Hematopoietic multipotent progenitor cell treated with erythropoietin and hydrocortisone succinate and interleukin-3 and kit ligand, for 15 days (in vitro differentiated cells): ENCODE measurements around the gene AEN.
A peak's percentile ranks its signal among the peaks of the same experiment; 100 is the strongest.
"Not testable (repeated sequence)": the region's sequence is repeated elsewhere in the genome, so short reads cannot be mapped to it uniquely, and the experiment has no call there.

Experiments used
- DNase-seq: peaks from one replicate; pipeline ENCODE4 v3.0.0-alpha.2; 2015; ENCODE audit warnings: low spot score

The AEN gene

GRCh38 chr15:88630798-88631463 lies 9.8 kb downstream of the AEN start:
- no peak for DNase-seq

GRCh38 chr15:88631464-88632028 lies 10.4 kb downstream of the AEN start:
- DNase-seq: no peak

GRCh38 chr15:88632797-88633196 lies 11.7 kb downstream of the AEN start:
- not testable (repeated sequence) for DNase-seq

- DNase-seq: no peak
Measured at GRCh38 chr15:88634449-88634848, 13.3 kb downstream of the AEN start.

- DNase-seq: no peak
Measured at GRCh38 chr15:88635318-88635717, 14.2 kb downstream of the AEN start.

GRCh38 chr15:88636050-88636449 lies 14.9 kb downstream of the AEN start:
- no peak for DNase-seq

- DNase-seq: no peak
Measured at GRCh38 chr15:88636654-88637053, 15.5 kb downstream of the AEN start.

GRCh38 chr15:88637436-88637835 lies 16.3 kb downstream of the AEN start:
- no peak for DNase-seq

- DNase-seq: peak; percentile 38
Measured at GRCh38 chr15:88637841-88638625, 16.9 kb downstream of the AEN start.

GRCh38 chr15:88638626-88639372 lies 17.7 kb downstream of the AEN start, which contains the start of gene ISG20:
Gene ISG20, plus strand, starts transcription at chr15:88639016. Its CDS starts 351 bp downstream, at chr15:88639367.
- peak; percentile 98 for DNase-seq

- DNase-seq: no peak
Measured at GRCh38 chr15:88641959-88642452, 20.9 kb downstream of the AEN start.

GRCh38 chr15:88642514-88642913 lies 21.4 kb downstream of the AEN start:
- DNase-seq: not testable (repeated sequence)

- no peak for DNase-seq
Measured at GRCh38 chr15:88644741-88645140, 23.6 kb downstream of the AEN start.

- no peak for DNase-seq
Measured at GRCh38 chr15:88645171-88646087, 24.3 kb downstream of the AEN start.

- DNase-seq: no peak
Measured at GRCh38 chr15:88646088-88646405, 24.9 kb downstream of the AEN start.

- DNase-seq: no peak
Measured at GRCh38 chr15:88646951-88647350, 25.8 kb downstream of the AEN start.

GRCh38 chr15:88647351-88648105 lies 26.4 kb downstream of the AEN start:
- no peak for DNase-seq

GRCh38 chr15:88648357-88649214 lies 27.4 kb downstream of the AEN start:
- peak; percentile 74 for DNase-seq

GRCh38 chr15:88649286-88649733 lies 28.2 kb downstream of the AEN start:
- DNase-seq: no peak
